Measurements from ENCODE around the gene DOCK3.

DNA sequence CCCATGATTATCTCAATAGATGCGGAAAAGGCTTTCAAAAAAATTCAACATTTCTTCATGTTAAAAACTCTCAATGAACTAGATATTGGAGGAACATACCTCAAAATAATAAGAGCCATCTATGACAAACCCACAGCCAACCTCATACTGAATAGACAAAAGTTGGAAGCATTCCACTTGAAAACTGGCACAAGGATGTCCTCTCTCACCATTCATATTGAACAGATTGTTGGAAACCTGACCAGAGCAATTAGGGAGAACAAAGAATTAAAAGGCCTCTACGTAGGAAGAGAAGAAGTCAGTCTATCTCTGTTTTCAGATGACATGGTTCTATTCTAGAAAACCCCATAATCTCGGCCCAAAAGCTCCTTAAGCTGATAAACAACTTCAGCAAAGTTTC, 435.9 kb downstream of the DOCK3 start:
- TF ChIP-seq EZH2 (IDR thresholded peaks at IDR 0.05; ENCODE audit: borderline replicate concordance, control insufficient read depth, low read depth, low read length) (no peak), PBX3 (IDR thresholded peaks at IDR 0.05; ENCODE audit: insufficient replicate concordance, low read depth, low read length) (no peak), TARDBP (IDR thresholded peaks at IDR 0.05; ENCODE audit: borderline replicate concordance) (no peak), YY1 (IDR thresholded peaks at IDR 0.05; ENCODE audit: low read depth, low read length) (no peak), ETV6 (conservative IDR thresholded peaks at IDR 0.05 in 1 of 2, IDR thresholded peaks at IDR 0.05 in 1 of 2; ENCODE audit: borderline replicate concordance in 1 of 2, low read depth in 1 of 2) (no peak), POLR2A (IDR thresholded peaks at IDR 0.05; ENCODE audit: low read depth, low read length) (no peak), RCOR1 (conservative IDR thresholded peaks at IDR 0.05; ENCODE audit: low read depth, low read length) (no peak), EP300 (IDR thresholded peaks at IDR 0.05; ENCODE audit: borderline replicate concordance in 1 of 2, control insufficient read depth in 1 of 2, low read depth in 2 of 2, low read length in 2 of 2) (no peak), SP1 (IDR thresholded peaks at IDR 0.05; ENCODE audit: low read depth, low read length) (no peak), MAX (IDR thresholded peaks at IDR 0.05; ENCODE audit: low read depth, low read length) (no peak), CEBPB (IDR thresholded peaks at IDR 0.05; ENCODE audit: borderline replicate concordance in 1 of 2, low read depth in 2 of 2, low read length in 2 of 2) (no peak)
- TF ChIP-seq, protein P1, sequence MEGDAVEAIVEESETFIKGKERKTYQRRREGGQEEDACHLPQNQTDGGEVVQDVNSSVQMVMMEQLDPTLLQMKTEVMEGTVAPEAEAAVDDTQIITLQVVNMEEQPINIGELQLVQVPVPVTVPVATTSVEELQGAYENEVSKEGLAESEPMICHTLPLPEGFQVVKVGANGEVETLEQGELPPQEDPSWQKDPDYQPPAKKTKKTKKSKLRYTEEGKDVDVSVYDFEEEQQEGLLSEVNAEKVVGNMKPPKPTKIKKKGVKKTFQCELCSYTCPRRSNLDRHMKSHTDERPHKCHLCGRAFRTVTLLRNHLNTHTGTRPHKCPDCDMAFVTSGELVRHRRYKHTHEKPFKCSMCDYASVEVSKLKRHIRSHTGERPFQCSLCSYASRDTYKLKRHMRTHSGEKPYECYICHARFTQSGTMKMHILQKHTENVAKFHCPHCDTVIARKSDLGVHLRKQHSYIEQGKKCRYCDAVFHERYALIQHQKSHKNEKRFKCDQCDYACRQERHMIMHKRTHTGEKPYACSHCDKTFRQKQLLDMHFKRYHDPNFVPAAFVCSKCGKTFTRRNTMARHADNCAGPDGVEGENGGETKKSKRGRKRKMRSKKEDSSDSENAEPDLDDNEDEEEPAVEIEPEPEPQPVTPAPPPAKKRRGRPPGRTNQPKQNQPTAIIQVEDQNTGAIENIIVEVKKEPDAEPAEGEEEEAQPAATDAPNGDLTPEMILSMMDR (IDR thresholded peaks at IDR 0.05 in 2 of 3, conservative IDR thresholded peaks at IDR 0.05 in 1 of 3; ENCODE audit: control insufficient read depth in 2 of 3, extremely low read depth in 1 of 3, insufficient read depth in 1 of 3, low read depth in 3 of 3, low read length in 3 of 3) = no peak
- TF ChIP-seq, protein P2, sequence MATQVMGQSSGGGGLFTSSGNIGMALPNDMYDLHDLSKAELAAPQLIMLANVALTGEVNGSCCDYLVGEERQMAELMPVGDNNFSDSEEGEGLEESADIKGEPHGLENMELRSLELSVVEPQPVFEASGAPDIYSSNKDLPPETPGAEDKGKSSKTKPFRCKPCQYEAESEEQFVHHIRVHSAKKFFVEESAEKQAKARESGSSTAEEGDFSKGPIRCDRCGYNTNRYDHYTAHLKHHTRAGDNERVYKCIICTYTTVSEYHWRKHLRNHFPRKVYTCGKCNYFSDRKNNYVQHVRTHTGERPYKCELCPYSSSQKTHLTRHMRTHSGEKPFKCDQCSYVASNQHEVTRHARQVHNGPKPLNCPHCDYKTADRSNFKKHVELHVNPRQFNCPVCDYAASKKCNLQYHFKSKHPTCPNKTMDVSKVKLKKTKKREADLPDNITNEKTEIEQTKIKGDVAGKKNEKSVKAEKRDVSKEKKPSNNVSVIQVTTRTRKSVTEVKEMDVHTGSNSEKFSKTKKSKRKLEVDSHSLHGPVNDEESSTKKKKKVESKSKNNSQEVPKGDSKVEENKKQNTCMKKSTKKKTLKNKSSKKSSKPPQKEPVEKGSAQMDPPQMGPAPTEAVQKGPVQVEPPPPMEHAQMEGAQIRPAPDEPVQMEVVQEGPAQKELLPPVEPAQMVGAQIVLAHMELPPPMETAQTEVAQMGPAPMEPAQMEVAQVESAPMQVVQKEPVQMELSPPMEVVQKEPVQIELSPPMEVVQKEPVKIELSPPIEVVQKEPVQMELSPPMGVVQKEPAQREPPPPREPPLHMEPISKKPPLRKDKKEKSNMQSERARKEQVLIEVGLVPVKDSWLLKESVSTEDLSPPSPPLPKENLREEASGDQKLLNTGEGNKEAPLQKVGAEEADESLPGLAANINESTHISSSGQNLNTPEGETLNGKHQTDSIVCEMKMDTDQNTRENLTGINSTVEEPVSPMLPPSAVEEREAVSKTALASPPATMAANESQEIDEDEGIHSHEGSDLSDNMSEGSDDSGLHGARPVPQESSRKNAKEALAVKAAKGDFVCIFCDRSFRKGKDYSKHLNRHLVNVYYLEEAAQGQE (IDR thresholded peaks at IDR 0.05; ENCODE audit: low read depth, low read length) = no peak
